ENCODE measurements around the gene SH3PXD2A. TPM values are rescaled to one million over a fixed set of nuclear protein-coding genes. Genes with fewer than 3 reads are reported as not detected.

Gene SH3PXD2A
- total and polyA plus RNA-seq, 2 of the 4 experiments (the other 2 are of a cell fraction), result 6.3 to 23.0 TPM

- TF ChIP-seq CTCF (conservative IDR thresholded peaks at IDR 0.05; ENCODE audit: low read depth, low read length), result no peak
- TF ChIP-seq BHLHE40 (IDR thresholded peaks at IDR 0.05; ENCODE audit: low read depth, low read length), result no peak
- TF ChIP-seq RCOR1 (IDR thresholded peaks at IDR 0.05; ENCODE audit: insufficient replicate concordance, low read length), result no peak
- no peak for TF ChIP-seq CEBPB (IDR thresholded peaks at IDR 0.05; ENCODE audit: low read depth, low read length)
- TF ChIP-seq MAFK (IDR thresholded peaks at IDR 0.05; ENCODE audit: low read depth, low read length), result no peak
Observed at GRCh38 chr10:103618575-103619423, 236.6 kb downstream of the SH3PXD2A start (continued).
